Measurements from ENCODE around the gene HPSE.

The HPSE gene

DNA sequence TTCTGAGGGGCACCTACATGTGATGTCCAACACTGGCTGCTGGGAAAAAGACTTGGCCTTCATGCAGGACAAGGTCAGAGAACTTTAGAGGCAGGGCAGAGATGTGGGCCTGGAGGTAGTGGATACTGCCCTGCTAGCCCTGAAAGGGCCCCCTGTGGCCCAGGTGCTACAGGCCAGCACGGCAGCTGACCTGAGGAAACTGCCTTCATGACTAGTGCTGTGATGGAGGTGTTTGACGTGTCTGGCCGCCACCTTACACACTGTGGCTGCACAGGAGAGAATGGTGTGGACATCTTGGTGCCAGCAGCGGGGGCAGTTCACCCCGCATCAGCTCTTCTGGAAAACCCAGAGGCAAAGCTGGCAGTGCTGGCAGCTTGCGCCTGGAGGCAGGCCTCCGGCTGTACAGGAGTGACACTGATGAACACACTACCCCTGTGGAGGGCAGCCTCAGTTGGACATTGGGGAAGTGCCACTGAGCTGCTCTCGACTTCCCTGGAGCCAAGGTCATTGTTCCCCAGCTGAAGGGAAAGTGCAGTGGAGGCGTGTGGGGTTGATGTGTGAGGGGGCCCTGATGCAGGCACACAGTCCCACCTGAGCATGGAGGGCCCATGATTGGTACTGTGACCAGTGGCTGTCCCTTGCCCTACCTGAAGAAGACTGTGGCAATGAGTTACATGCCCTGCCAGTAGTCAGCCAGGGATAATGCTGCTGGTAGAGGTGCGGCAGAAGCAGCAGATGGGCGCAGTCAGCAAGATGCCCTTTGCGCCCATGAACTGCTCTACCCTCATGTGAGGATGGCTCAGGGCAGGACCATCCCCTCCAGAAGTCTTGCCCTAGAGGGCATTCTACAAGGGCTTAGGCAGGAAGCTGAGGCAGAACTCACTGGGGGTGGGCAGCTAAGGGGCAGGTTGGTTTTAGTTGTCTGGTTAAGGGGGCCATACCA lies 87.0 kb downstream of the HPSE start:
- no peak for DNase-seq (ENCODE audit: low read depth in 2 of 2)

All from fibroblast of skin of left biceps (primary cell).